Measurements from ENCODE around the gene MOAP1. TPM values are rescaled to one million over a fixed set of nuclear protein-coding genes. Genes with fewer than 3 reads are reported as not detected.

MOAP1 gene
- total RNA-seq, 1 donor from 2014 or later = 60.4 TPM

DNA sequence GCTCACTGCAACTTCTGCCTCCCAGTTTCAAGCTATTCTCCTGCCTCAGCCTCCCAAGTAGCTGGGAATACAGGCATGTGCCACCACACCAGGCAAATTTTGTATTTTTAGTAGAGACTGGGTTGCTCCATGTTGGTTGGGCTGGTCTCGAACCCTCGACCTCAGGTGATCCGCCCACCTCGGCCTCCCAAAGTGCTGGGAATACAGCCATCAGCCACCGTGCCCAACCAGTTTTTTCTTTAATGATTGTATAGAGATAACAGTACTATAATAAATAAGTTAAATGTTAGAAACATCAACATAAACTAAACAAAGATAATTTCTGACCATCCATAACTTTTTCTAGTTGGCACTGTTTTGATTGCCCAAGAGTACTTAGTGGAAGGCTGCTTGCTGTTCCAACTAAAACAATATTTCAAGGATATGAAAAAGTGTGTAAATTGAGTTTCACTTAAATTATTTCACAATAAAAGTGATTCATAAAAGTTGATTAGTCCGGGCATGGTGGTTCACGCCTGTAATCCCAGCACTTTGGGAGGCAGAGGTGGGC, 16.5 kb upstream of the MOAP1 start:
- no peak for DNase-seq
- no peak for TF ChIP-seq CTCF (IDR thresholded peaks at IDR 0.05; ENCODE audit: partially characterized antibody, unreplicated experiment)
- Mint-ChIP-seq H3K9me3 (ENCODE audit: unreplicated experiment) (no peaks in the 10 kb centered on the region), H3K27me3 (ENCODE audit: unreplicated experiment) (no peaks in the 10 kb centered on the region), H3K4me1 (ENCODE audit: low read depth, unreplicated experiment) (no peaks in the 10 kb centered on the region), H3K27ac (ENCODE audit: unreplicated experiment) (no peak overlapping the region), H3K36me3 (ENCODE audit: unreplicated experiment) (no peaks in the 10 kb centered on the region), H3K4me3 (ENCODE audit: unreplicated experiment) (no peak overlapping the region)

DNA sequence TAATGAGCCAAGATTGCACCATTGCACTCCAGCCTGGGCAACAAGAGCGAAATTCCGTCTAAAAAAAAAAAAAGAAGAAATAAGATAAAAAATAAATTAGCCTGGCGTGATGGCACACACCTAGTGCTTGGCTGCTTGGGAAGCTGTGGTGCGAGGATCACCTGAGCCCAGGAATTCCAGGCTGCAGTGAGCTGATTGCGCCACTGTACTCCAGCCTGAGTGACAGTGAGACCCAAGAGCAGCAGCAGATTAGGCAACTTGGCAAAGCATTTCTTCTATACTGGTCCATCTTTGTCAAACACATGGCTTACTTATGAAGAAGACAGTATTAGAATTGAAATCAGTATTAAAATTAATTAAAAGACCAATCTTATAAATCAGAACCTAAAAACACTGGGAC, 15.9 kb upstream of the MOAP1 start:
- Mint-ChIP-seq H3K27me3 (ENCODE audit: unreplicated experiment) (no peaks in the 10 kb centered on the region), H3K4me1 (ENCODE audit: low read depth, unreplicated experiment) (no peaks in the 10 kb centered on the region)
- TF ChIP-seq CTCF (IDR thresholded peaks at IDR 0.05; ENCODE audit: partially characterized antibody, unreplicated experiment) = no peak

GRCh38 chr14:93199031-93199430, 14.3 kb upstream of the MOAP1 start:
- TF ChIP-seq CTCF (IDR thresholded peaks at IDR 0.05; ENCODE audit: partially characterized antibody, unreplicated experiment) = no peak
- Mint-ChIP-seq H3K4me1 (ENCODE audit: low read depth, unreplicated experiment) (no peaks in the 10 kb centered on the region), H3K9me3 (ENCODE audit: unreplicated experiment) (no peaks in the 10 kb centered on the region), H3K27ac (ENCODE audit: unreplicated experiment) (no peak overlapping the region), H3K36me3 (ENCODE audit: unreplicated experiment) (no peaks in the 10 kb centered on the region), H3K4me3 (ENCODE audit: unreplicated experiment) (no peak overlapping the region), H3K27me3 (ENCODE audit: unreplicated experiment) (peaks cover 2% of the 10 kb centered on the region)
- no peak for DNase-seq

More for the DNA sequence above, 15.9 kb upstream of the MOAP1 start:
- no peaks in the 10 kb centered on the region for H3K36me3 Mint-ChIP-seq (ENCODE audit: unreplicated experiment)
- H3K4me3 Mint-ChIP-seq (ENCODE audit: unreplicated experiment) = no peak overlapping the region
- DNase-seq = no peak
- H3K27ac Mint-ChIP-seq (ENCODE audit: unreplicated experiment) = no peak overlapping the region
- no peaks in the 10 kb centered on the region for H3K9me3 Mint-ChIP-seq (ENCODE audit: unreplicated experiment)

- no peak overlapping the region for H3K4me3 Mint-ChIP-seq (ENCODE audit: unreplicated experiment)
- H3K4me1 Mint-ChIP-seq (ENCODE audit: low read depth, unreplicated experiment) = no peaks in the 10 kb centered on the region
- H3K27ac Mint-ChIP-seq (ENCODE audit: unreplicated experiment) = no peak overlapping the region
- DNase-seq = no peak
- no peaks in the 10 kb centered on the region for H3K9me3 Mint-ChIP-seq (ENCODE audit: unreplicated experiment)
- H3K27me3 Mint-ChIP-seq (ENCODE audit: unreplicated experiment) = peaks cover 2% of the 10 kb centered on the region
- H3K36me3 Mint-ChIP-seq (ENCODE audit: unreplicated experiment) = no peaks in the 10 kb centered on the region
- TF ChIP-seq CTCF (IDR thresholded peaks at IDR 0.05; ENCODE audit: partially characterized antibody, unreplicated experiment) = no peak
Measured at GRCh38 chr14:93195316-93195999, 10.8 kb upstream of the MOAP1 start.

GRCh38 chr14:93186956-93187355, 2.3 kb upstream of the MOAP1 start:
- no peak for TF ChIP-seq CTCF (IDR thresholded peaks at IDR 0.05; ENCODE audit: partially characterized antibody, unreplicated experiment)
- H3K4me3 Mint-ChIP-seq (ENCODE audit: unreplicated experiment) = no peak overlapping the region
- DNase-seq = no peak
- peaks cover 1% of the 10 kb centered on the region for H3K27me3 Mint-ChIP-seq (ENCODE audit: unreplicated experiment)
- H3K27ac Mint-ChIP-seq (ENCODE audit: unreplicated experiment) = no peak overlapping the region
- peaks cover 4% of the 10 kb centered on the region for H3K9me3 Mint-ChIP-seq (ENCODE audit: unreplicated experiment)
- H3K36me3 Mint-ChIP-seq (ENCODE audit: unreplicated experiment) = no peaks in the 10 kb centered on the region
- peaks cover 13% of the 10 kb centered on the region for H3K4me1 Mint-ChIP-seq (ENCODE audit: low read depth, unreplicated experiment)
